RWPE2 (cell line): ENCODE measurements around the gene DALRD3.

Experiments
- ATAC-seq: fragments of 200-7000 bp; cut with Tn5 transposase; 3 replicates; pipeline ENCODE4 v1.9.1; 2021; ENCODE audit warnings: low read depth
- DNase-seq: peaks from one replicate; pipeline ENCODE4 v3.0.0-alpha.2; 2020; ENCODE audit warnings: low spot score
- H3K27ac ChIP-seq: fragments of 450-650 bp; 2 replicates; pipeline ENCODE4 v1.5.1; 2017; ENCODE audit warnings: mild to moderate bottlenecking; ENCODE audit not compliant: poor library complexity, severe bottlenecking
- H3K27me3 ChIP-seq: fragments of 250-450 bp; sonication (Bioruptor Pico); 2 replicates; pipeline ENCODE4 v1.5.1; 2021; ENCODE audit warnings: mild to moderate bottlenecking, moderate library complexity; ENCODE audit not compliant: insufficient read depth, poor library complexity, severe bottlenecking
- H3K36me3 ChIP-seq: fragments of 250-450 bp; sonication (Bioruptor Pico); 2 replicates; pipeline ENCODE4 v1.5.1; 2020; ENCODE audit warnings: low read depth, mild to moderate bottlenecking, moderate library complexity
- H3K4me1 ChIP-seq: fragments of 250-450 bp; sonication (Bioruptor Pico); 2 replicates; pipeline ENCODE4 v1.5.1; 2021; ENCODE audit warnings: mild to moderate bottlenecking, moderate library complexity; ENCODE audit not compliant: insufficient read depth, poor library complexity, severe bottlenecking
- H3K4me3 ChIP-seq: fragments of 250-450 bp; sonication (Bioruptor Pico); 2 replicates; pipeline ENCODE4 v1.5.1; 2021; ENCODE audit warnings: mild to moderate bottlenecking, moderate library complexity; ENCODE audit not compliant: severe bottlenecking
- H3K9me3 ChIP-seq: fragments of 250-450 bp; sonication (Bioruptor Pico); 2 replicates; pipeline ENCODE4 v1.5.1; 2021; ENCODE audit warnings: mild to moderate bottlenecking, moderate library complexity; ENCODE audit not compliant: severe bottlenecking
- TF ChIP-seq, protein P1 (sequence below): fragments of 450-650 bp; IDR thresholded peaks from one replicate; pipeline ENCODE4 v1.5.1; 2017; ENCODE audit warnings: mild to moderate bottlenecking, moderate library complexity; ENCODE audit not compliant: poor library complexity, severe bottlenecking

Gene DALRD3

DNA sequence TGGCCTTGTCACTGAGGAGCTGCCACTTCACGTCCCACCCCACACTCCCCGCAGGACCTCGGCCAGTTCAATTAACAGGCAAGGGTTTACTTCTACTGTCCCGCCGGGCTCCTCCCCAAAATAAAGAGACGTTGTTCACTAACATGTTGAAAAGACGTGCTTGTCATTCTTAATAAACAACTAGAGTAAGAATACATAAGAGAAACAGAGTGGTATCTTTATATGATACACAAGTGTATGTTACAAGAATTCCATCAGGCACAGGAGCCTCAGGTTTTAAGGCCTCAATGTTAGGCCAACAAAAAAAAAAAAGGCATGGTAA is 11.1 kb upstream of the DALRD3 start:
- Histone ChIP-seq H3K4me3 (peak overlapping the region; percentile 65), H3K27ac (peak overlapping the region; percentile 52), H3K9me3 (no peaks in the 10 kb centered on the region), H3K4me1 (peaks cover 5% of the 10 kb centered on the region), H3K27me3 (no peaks in the 10 kb centered on the region), H3K36me3 (peaks cover 77% of the 10 kb centered on the region)
- ATAC-seq (no peak), DNase-seq (no peak)
- TF ChIP-seq, protein P1, sequence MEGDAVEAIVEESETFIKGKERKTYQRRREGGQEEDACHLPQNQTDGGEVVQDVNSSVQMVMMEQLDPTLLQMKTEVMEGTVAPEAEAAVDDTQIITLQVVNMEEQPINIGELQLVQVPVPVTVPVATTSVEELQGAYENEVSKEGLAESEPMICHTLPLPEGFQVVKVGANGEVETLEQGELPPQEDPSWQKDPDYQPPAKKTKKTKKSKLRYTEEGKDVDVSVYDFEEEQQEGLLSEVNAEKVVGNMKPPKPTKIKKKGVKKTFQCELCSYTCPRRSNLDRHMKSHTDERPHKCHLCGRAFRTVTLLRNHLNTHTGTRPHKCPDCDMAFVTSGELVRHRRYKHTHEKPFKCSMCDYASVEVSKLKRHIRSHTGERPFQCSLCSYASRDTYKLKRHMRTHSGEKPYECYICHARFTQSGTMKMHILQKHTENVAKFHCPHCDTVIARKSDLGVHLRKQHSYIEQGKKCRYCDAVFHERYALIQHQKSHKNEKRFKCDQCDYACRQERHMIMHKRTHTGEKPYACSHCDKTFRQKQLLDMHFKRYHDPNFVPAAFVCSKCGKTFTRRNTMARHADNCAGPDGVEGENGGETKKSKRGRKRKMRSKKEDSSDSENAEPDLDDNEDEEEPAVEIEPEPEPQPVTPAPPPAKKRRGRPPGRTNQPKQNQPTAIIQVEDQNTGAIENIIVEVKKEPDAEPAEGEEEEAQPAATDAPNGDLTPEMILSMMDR, result no peak

GRCh38 chr3:49028673-49029562 is 10.5 kb upstream of the DALRD3 start, which contains the start of gene IMPDH2:
Gene IMPDH2, minus strand, starts transcription at chr3:49029398. Its CDS starts 48 bp downstream, at chr3:49029350.
- DNase-seq (no peak), ATAC-seq (peak; percentile 74)
- TF ChIP-seq, protein P1, result no peak
- Histone ChIP-seq H3K9me3 (no peaks in the 10 kb centered on the region), H3K36me3 (peaks cover 77% of the 10 kb centered on the region), H3K27ac (peak within 1 kb of the TSS; percentile 52), H3K4me3 (peak within 1 kb of the TSS; percentile 65), H3K27me3 (no peaks in the 10 kb centered on the region), H3K4me1 (peaks cover 5% of the 10 kb centered on the region)

GRCh38 chr3:49028298-49028672 is 9.9 kb upstream of the DALRD3 start:
- ATAC-seq (no peak), DNase-seq (no peak)
- H3K9me3 ChIP-seq, result no peaks in the 10 kb centered on the region
- H3K27ac ChIP-seq, result peak overlapping the region; percentile 52
- peaks cover 79% of the 10 kb centered on the region for H3K36me3 ChIP-seq
- TF ChIP-seq, protein P1, result no peak
- H3K27me3 ChIP-seq, result no peaks in the 10 kb centered on the region
- H3K4me3 ChIP-seq, result peak overlapping the region; percentile 65
- peaks cover 5% of the 10 kb centered on the region for H3K4me1 ChIP-seq

DNA sequence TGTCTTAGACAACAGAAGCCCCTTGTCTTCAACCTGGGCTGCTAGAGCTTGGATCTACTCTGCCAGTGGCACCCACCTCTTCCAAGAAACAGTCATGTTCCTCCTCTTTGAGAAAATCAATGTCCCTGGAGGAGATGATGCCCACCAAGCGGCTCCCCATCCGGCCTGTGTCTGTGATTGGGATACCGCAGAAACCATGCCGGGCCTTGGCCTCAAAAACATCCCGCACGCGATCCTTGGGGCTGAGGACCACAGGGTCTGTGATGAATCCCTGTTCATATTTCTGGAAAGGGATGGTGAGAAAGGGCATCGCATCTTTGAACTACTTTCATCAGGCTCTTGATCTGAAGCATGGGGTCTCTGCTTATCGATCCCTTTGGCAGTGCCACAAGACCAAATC is 9.3 kb upstream of the DALRD3 start:
- DNase-seq (no peak), ATAC-seq (no peak)
- Histone ChIP-seq H3K9me3 (no peaks in the 10 kb centered on the region), H3K27ac (peak overlapping the region; percentile 52), H3K4me3 (no peak overlapping the region), H3K36me3 (peaks cover 79% of the 10 kb centered on the region), H3K27me3 (no peaks in the 10 kb centered on the region), H3K4me1 (peaks cover 5% of the 10 kb centered on the region)
- TF ChIP-seq, protein P1, result no peak

- DNase-seq, result no peak
- peaks cover 68% of the 10 kb centered on the region for H3K36me3 ChIP-seq
- no peak for ATAC-seq
- no peaks in the 10 kb centered on the region for H3K9me3 ChIP-seq
- TF ChIP-seq, protein P1, result no peak
- H3K27ac ChIP-seq, result no peak overlapping the region
- H3K27me3 ChIP-seq, result no peaks in the 10 kb centered on the region
- peaks cover 5% of the 10 kb centered on the region for H3K4me1 ChIP-seq
- no peak overlapping the region for H3K4me3 ChIP-seq
Observed at GRCh38 chr3:49026536-49026935, 8.2 kb upstream of the DALRD3 start.
